Measurements from ENCODE around the gene NUDT8. TPM values are rescaled to one million over a fixed set of nuclear protein-coding genes. Genes with fewer than 3 reads are reported as not detected.

The NUDT8 gene
- total RNA-seq, 6 experiments from 2014 or later, result 2.0 to 3.0 (median 2.6) TPM

- H3K4me1 Mint-ChIP-seq (ENCODE audit: low read depth), result peaks cover 46% of the 10 kb centered on the region
- peak overlapping the region; percentile 81 for H3K27ac Mint-ChIP-seq
- peaks cover 14% of the 10 kb centered on the region for H3K27me3 Mint-ChIP-seq (ENCODE audit: insufficient read depth)
- no peak for DNase-seq
- H3K4me3 Mint-ChIP-seq, result peak overlapping the region; percentile 94
- peaks cover 17% of the 10 kb centered on the region; the same call in 1 of the 2 replicates for H3K36me3 Mint-ChIP-seq (ENCODE audit: low read depth)
- no peak for TF ChIP-seq CTCF (IDR thresholded peaks at IDR 0.05)
- H3K9me3 Mint-ChIP-seq, result no peaks in the 10 kb centered on the region
Observed at GRCh38 chr11:67584881-67585873, 44.6 kb downstream of the NUDT8 start.

GRCh38 chr11:67584205-67584880 is 45.4 kb downstream of the NUDT8 start:
- DNase-seq, result peak; percentile 48
- H3K9me3 Mint-ChIP-seq, result no peaks in the 10 kb centered on the region
- no peak for TF ChIP-seq CTCF (IDR thresholded peaks at IDR 0.05)
- H3K4me1 Mint-ChIP-seq (ENCODE audit: low read depth), result peaks cover 54% of the 10 kb centered on the region
- H3K36me3 Mint-ChIP-seq (ENCODE audit: low read depth), result peaks cover 17% of the 10 kb centered on the region; the same call in 1 of the 2 replicates
- H3K4me3 Mint-ChIP-seq, result peak overlapping the region; percentile 94
- H3K27me3 Mint-ChIP-seq (ENCODE audit: insufficient read depth), result peaks cover 18% of the 10 kb centered on the region
- peak overlapping the region; percentile 81 for H3K27ac Mint-ChIP-seq

GRCh38 chr11:67583247-67584204 is 46.2 kb downstream of the NUDT8 start, which contains the start of gene GSTP1:
GSTP1 (plus strand) TSS chr11:67583812; CDS start chr11:67583844, 32 bp downstream.
- Mint-ChIP-seq H3K9me3 (no peaks in the 10 kb centered on the region), H3K27ac (peak within 1 kb of the TSS; percentile 87), H3K36me3 (ENCODE audit: low read depth) (peaks cover 17% of the 10 kb centered on the region; the same call in 1 of the 2 replicates), H3K27me3 (ENCODE audit: insufficient read depth) (peaks cover 24% of the 10 kb centered on the region), H3K4me3 (peak within 1 kb of the TSS; percentile 94), H3K4me1 (ENCODE audit: low read depth) (peaks cover 58% of the 10 kb centered on the region)
- peak; percentile 86 for TF ChIP-seq CTCF (IDR thresholded peaks at IDR 0.05)
- DNase-seq, result peak; percentile 77

GRCh38 chr11:67582011-67582410 is 47.7 kb downstream of the NUDT8 start:
- no peak overlapping the region for H3K27ac Mint-ChIP-seq
- peak overlapping the region; percentile 94; the same call in 1 of the 2 replicates for H3K4me3 Mint-ChIP-seq
- no peak for DNase-seq
- H3K9me3 Mint-ChIP-seq, result no peaks in the 10 kb centered on the region
- TF ChIP-seq CTCF (IDR thresholded peaks at IDR 0.05), result no peak
- H3K27me3 Mint-ChIP-seq (ENCODE audit: insufficient read depth), result peaks cover 24% of the 10 kb centered on the region
- H3K36me3 Mint-ChIP-seq (ENCODE audit: low read depth), result peaks cover 7% of the 10 kb centered on the region; the same call in 1 of the 2 replicates
- H3K4me1 Mint-ChIP-seq (ENCODE audit: low read depth), result peaks cover 58% of the 10 kb centered on the region

All from HFFc6 (cell line).